ENCODE data around the gene E4F1.
"Not testable (repeated sequence)": the region's sequence is repeated elsewhere in the genome, so short reads cannot be mapped to it uniquely, and the experiment has no call there.

Gene E4F1

GRCh38 chr16:2233046-2233775, 9.8 kb downstream of the E4F1 start:
- no peak for DNase-seq

- DNase-seq, result no peak
These were observed 10.8 kb downstream of the E4F1 start for GRCh38 chr16:2233872-2234812.

- DNase-seq, result no peak
These were observed 11.4 kb downstream of the E4F1 start for GRCh38 chr16:2234813-2235170.

GRCh38 chr16:2235234-2235651, 11.9 kb downstream of the E4F1 start:
- DNase-seq, result no peak

GRCh38 chr16:2235695-2236336, 12.4 kb downstream of the E4F1 start:
- DNase-seq, result no peak

GRCh38 chr16:2236337-2237101, 13.1 kb downstream of the E4F1 start, which contains the start of gene DNASE1L2:
TSS of gene DNASE1L2 (plus strand) at chr16:2236444. CDS start at chr16:2236817, 373 bp downstream.
- no peak for DNase-seq

GRCh38 chr16:2237102-2237482, 13.7 kb downstream of the E4F1 start:
- no peak for DNase-seq

- DNase-seq, result no peak
These were observed 14.2 kb downstream of the E4F1 start for GRCh38 chr16:2237493-2238149.

DNA sequence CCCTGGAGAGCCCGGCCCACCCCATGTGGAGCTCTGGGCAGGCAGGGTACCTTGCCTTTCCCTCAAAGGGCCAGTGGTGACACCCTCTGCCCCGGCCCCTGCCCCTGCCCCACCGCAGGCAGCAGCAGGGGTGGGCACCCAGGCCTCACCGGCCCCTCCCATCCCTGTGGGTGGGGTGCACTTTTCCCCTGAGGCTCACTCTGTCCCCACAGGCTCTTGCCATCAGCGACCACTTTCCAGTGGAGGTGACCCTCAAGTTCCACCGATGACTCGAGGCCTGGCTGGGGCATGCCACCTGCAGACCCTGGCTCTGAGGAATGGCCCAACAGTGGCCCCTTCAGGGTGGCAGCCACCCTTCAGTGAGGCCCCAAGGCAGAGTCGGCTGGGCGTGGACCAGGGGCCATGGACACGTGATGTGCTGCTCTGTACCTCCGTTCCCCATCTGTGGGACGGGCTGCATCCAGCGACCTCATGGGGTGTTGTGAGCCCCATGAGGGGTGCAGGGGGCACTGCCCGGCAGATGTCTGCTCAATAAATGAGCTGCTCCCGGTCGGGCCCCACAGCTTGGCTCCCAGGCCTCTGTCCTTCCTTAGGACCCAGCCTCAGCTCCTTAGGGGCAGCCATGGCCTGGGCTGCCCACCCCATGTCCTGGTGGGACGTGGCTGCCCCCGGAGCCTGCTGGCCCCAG, 14.9 kb downstream of the E4F1 start:
- no peak for DNase-seq

GRCh38 chr16:2238838-2239675, 15.7 kb downstream of the E4F1 start:
- no peak for DNase-seq

DNA sequence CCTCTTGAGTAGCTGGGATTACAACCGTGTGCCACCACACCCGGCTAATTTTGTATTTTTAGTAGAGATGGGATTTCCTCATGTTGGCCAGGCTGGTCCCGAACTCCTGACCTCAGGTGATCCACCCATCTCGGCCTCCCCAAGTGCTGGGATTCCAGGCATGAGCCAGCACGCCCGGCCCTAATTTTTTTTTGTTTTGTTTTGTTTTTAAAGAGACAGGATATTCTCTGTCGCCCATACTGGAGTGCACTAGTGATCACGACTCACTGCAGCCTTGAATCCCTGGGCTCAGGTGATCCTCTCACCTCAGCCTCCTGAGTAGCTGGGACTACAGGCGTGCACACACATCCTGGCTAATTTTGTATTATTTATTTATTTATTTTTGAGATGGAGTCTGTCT, 16.9 kb downstream of the E4F1 start:
- not testable (repeated sequence) for DNase-seq

DNA sequence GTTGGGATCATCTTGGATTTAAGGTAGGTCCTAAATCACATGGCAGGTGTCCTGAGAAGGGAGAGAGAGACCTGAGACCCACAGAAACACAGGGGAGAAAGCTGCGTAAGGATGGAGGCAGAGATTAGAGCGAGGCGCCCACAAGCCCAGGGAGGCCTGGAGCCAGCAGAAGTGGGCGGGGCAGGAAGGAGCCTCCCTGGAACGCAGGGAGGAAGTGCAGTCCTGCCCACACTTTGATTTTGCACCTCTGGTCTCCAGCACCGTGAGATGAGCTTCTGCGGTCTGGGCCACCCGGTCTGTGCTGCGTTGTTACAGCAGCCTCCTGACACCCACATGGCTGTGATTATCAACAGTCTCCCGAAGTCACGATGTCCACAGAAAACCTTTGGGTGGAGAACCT, 19.2 kb downstream of the E4F1 start:
- no peak for DNase-seq

DNA sequence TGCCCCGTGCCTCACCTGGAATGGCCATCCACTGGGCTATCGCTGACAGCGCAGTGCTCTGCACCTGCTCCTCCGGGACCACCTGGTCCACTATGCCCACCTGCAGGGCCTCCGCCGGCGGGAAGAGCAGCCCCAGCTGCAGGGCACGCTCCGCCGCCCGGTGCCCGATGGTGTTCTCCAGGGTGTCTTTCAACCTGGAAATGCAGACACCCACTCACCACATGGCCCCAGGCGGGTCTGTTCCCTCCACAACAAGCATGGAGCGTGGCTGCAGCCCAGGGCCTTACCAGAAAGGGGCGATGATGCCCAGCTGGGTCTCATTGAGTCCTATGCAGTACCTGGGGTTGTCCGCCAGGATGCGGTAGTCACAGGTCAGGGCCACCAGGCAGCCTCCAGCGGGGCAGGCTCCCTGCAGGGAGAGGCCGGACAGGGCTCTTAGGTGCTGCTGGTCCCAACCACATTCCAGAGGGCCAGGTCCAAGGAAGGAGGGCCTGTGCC, 19.7 kb downstream of the E4F1 start:
- no peak for DNase-seq

- DNase-seq, result no peak
These were observed 20.4 kb downstream of the E4F1 start for GRCh38 chr16:2243781-2244180.

DNA sequence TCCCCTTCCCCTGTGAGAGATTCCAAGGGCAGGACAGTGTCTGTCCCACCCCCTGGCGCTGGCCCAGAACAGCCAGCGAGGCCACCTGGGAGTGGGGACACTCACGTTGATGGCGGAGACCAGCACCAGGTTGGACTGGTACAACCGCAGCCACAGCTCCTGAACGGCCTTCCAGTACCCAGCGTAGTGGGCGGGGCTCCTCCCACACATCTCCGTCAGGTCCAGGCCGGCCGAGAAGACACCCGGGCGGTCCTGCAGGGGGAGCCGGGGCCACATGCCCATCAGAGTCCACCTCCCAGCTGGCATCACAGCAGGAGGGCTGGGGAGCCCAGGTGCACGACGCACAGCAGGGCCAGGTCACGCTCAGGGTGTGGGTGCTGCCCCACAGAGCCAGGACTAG, 20.9 kb downstream of the E4F1 start:
- DNase-seq, result no peak

GRCh38 chr16:2244926-2245795, 21.8 kb downstream of the E4F1 start:
- DNase-seq, result no peak

DNA sequence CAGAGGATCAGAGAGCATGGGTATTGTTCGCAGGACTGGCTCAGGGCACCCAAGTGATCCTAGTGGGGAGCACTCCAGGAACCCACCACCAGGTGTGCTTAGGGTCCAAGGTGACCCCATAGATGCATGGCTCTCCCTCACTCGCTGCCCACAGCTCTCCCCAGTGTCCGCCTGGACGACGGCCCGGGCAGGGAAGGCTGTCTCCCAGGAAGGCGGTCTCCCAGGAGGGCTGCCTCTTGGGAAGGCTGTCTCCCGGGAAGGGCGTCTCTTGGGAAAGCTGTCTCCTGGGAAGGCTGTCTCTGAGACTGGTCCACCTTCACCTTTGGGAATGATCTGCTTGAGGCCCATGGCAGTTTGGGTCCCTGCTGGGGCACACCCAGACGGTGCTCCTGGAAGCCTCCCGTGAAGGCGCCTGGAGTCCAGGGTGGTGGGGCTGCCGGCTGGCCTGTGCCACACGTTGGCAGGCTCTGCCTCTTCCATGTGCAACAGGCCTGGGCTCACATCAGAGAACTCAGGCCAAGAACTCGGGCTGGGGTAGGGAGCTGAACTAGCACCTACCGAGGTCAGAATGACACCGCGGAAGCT, 23.0 kb downstream of the E4F1 start:
- no peak for DNase-seq

DNA sequence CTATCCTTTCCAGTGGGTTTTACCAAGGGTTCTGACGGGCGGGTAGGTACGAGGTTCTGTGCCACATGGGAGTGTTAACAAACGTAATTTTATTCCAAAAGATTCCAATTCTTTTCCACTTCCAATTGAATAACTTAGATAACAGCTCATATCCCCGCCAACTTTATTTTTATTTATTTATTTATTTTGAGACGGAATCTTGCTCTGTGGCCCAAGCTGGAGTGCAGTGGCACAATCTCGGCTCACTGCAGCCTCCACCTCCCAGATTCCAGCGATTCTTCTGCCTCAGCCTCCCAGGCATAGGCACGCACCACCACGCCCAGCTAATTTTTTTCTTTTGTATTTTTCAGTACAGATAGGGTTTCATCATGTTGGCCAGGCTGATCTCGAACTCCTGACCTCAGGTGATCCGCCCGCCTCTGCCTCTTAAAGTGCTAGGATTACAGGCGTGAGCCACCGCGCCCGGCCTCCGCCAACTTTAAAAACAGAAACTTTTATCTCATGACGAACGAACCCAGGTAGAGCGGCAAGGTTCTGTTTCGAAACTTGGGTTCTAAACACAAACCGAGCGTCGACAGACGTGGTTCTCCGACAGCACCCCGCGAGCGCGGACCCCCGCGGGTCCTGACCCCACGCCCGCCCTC, 27.4 kb downstream of the E4F1 start:
- DNase-seq, result peak; percentile 19

Data from activated CD4-positive, alpha-beta T cell treated with anti-CD3 and anti-CD28 coated beads for 1 hour (primary cell).